ENCODE results near the gene PRRT4. TPM values are rescaled to one million over a fixed set of nuclear protein-coding genes. Genes with fewer than 3 reads are reported as not detected.

The PRRT4 gene
- total and polyA plus RNA-seq, 2 of the 13 experiments (the other 11 are each of a cell fraction or from before 2014, with no cell fraction given): not detected

GRCh38 chr7:128398841-128399135 lies 37.3 kb upstream of the PRRT4 start:
- Histone ChIP-seq H3K9ac (ENCODE audit: insufficient read depth, low read depth, low read length) (no peak overlapping the region), H3K4me2 (ENCODE audit: low read depth, low read length) (no peak overlapping the region), H3K27me3 (ENCODE audit: control insufficient read depth in 1 of 2, insufficient read depth in 2 of 2, low read length in 2 of 2) (no peaks in the 10 kb centered on the region), H3K4me1 (ENCODE audit: insufficient read depth, low read length) (peaks cover 25% of the 10 kb centered on the region), H2AFZ (ENCODE audit: low read length) (no peak overlapping the region), H3K4me3 (replicated peaks in 1 of 3; ENCODE audit: insufficient read depth in 1 of 3, low read depth in 2 of 3, low read length in 3 of 3) (no peak overlapping the region), H3K36me3 (replicated peaks in 1 of 2; ENCODE audit: control insufficient read depth in 1 of 2, insufficient read depth in 2 of 2, low read length in 2 of 2) (peaks cover 14 to 33% of the 10 kb centered on the region in 2 experiments; a peak in 4 of 5 replicates), H3K79me2 (ENCODE audit: insufficient read depth, low read length) (no peaks in the 10 kb centered on the region), H3K27ac (ENCODE audit: extremely low read length, insufficient read depth, low read length) (no peak overlapping the region), H4K20me1 (ENCODE audit: insufficient read depth, low read length) (no peaks in the 10 kb centered on the region; the same call in 1 of the 2 replicates), H3K9me3 (ENCODE audit: low read length) (no peaks in the 10 kb centered on the region)
- WGBS (ENCODE audit: low lambda C conversion rate): 90% methylated on average over 3 of the region's 6 CpGs
- FAIRE-seq (no peak), DNase-seq (ENCODE audit: low spot score) (no peak), ATAC-seq (peak; percentile 69)
- in situ Hi-C loops (cut with HindIII; ENCODE audit: extremely low pct_ligation_motif_present, low pct_unique_long_range_greater_than_20kb): loop anchor here (5.0 kb wide), 1 partner anchor 59 kb away; the partner anchor contains the start of gene HILPDA
- intact Hi-C loops (cut with micrococcal nuclease; ENCODE audit: unreplicated experiment): loop anchor here (1.0 kb wide), 2 partner anchors 27 to 61 kb away; no protein-coding TSS in a partner anchor
- ChIA-PET CTCF (ENCODE audit: low intra/inter-chr PET ratio, low total read pairs) (interaction anchor here (1.8 to 3.6 kb wide), 2 partner anchors 27 to 62 kb away, joined by 13 to 48 read pairs; no protein-coding TSS in a partner anchor), POLR2A (interaction anchor here (1.4 kb wide), 1 partner anchor 25 kb away, joined by 6 read pairs; no protein-coding TSS in a partner anchor)
- BruUV-seq (replicated peaks): no TSS peak
- no peak for TF ChIP-seq ZNF496 (CRISPR knock-in tag; IDR thresholded peaks at IDR 0.05; ENCODE audit: insufficient replicate concordance)
- TF ChIP-seq ZNF12 (CRISPR knock-in tag; IDR thresholded peaks at IDR 0.05): no peak
- TF ChIP-seq, protein P1, sequence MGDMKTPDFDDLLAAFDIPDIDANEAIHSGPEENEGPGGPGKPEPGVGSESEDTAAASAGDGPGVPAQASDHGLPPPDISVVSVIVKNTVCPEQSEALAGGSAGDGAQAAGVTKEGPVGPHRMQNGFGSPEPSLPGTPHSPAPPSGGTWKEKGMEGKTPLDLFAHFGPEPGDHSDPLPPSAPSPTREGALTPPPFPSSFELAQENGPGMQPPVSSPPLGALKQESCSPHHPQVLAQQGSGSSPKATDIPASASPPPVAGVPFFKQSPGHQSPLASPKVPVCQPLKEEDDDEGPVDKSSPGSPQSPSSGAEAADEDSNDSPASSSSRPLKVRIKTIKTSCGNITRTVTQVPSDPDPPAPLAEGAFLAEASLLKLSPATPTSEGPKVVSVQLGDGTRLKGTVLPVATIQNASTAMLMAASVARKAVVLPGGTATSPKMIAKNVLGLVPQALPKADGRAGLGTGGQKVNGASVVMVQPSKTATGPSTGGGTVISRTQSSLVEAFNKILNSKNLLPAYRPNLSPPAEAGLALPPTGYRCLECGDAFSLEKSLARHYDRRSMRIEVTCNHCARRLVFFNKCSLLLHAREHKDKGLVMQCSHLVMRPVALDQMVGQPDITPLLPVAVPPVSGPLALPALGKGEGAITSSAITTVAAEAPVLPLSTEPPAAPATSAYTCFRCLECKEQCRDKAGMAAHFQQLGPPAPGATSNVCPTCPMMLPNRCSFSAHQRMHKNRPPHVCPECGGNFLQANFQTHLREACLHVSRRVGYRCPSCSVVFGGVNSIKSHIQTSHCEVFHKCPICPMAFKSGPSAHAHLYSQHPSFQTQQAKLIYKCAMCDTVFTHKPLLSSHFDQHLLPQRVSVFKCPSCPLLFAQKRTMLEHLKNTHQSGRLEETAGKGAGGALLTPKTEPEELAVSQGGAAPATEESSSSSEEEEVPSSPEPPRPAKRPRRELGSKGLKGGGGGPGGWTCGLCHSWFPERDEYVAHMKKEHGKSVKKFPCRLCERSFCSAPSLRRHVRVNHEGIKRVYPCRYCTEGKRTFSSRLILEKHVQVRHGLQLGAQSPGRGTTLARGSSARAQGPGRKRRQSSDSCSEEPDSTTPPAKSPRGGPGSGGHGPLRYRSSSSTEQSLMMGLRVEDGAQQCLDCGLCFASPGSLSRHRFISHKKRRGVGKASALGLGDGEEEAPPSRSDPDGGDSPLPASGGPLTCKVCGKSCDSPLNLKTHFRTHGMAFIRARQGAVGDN (CRISPR knock-in tag; IDR thresholded peaks at IDR 0.05): peak; percentile 13; the same call in 1 of the 2 replicates

Data from HepG2 (cell line).